PC-3 (cell line): ENCODE data around the gene CCN6.

Experiments
- CTCF ChIP-seq: fragments of 300-600 bp; sonication (generic); conservative IDR thresholded peaks from 2 replicates; pipeline ENCODE4 v1.5.1; 2017; ENCODE audit warnings: antibody characterized with exemption, low read depth, mild to moderate bottlenecking, low read length
- EZH2phosphoT487 ChIP-seq: fragments of 300-600 bp; sonication (generic); IDR thresholded peaks from 2 replicates; pipeline ENCODE4 v1.6.1; 2018; ENCODE audit warnings: mild to moderate bottlenecking, antibody characterized with exemption, low read length, borderline replicate concordance

- no peak for TF ChIP-seq CTCF
- TF ChIP-seq EZH2phosphoT487, result no peak
Measured at GRCh38 chr6:112018619-112019416, 35.1 kb upstream of the CCN6 start.
